Erythroblast (primary cell): ENCODE measurements around the gene R3HDM4.

Source experiments
- GATA1 ChIP-seq: IDR thresholded peaks from 2 replicates; pipeline ENCODE4 v1.6.1; 2011; ENCODE audit warnings: low read depth, mild to moderate bottlenecking, control low read depth, low read length, moderate library complexity
- POLR2A ChIP-seq: IDR thresholded peaks from 2 replicates; pipeline ENCODE4 v1.6.1; 2011; ENCODE audit warnings: mild to moderate bottlenecking, low read length

DNA sequence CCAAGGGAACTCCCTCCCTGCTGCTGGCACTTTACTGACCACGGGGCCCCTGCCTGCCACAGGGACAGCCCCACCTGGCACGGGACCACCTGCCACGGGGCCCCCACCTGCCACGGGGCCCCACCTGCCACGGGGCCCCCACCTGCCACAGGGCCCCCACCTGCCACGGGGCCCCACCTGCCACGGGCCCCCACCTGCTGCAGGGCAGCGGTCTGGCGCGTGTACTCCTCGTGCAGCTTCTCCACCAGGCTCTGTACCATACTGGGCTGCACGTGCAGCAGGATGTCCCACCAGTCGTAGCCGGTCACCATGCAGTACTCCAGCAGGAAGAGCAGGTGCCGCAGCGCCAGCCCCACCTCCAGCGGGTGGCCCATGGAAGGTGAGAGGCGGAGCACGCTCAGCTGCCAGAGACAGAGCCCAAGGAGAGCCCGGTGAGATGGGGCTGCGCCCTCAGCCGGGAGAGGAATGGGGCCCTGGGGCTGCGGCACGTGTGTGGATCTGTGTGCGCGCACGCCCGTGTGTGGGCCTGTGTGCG lies 36.2 kb downstream of the R3HDM4 start:
- no peak for TF ChIP-seq POLR2A
- TF ChIP-seq GATA1: no peak
